ENCODE measurements around the gene CDH13.

CDH13 gene

GRCh38 chr16:83270061-83270460 is 643.3 kb downstream of the CDH13 start:
- no peak for FAIRE-seq

- FAIRE-seq: no peak
These were observed 643.9 kb downstream of the CDH13 start for GRCh38 chr16:83270640-83271039.

GRCh38 chr16:83271123-83271522 is 644.4 kb downstream of the CDH13 start:
- FAIRE-seq: no peak

GRCh38 chr16:83271970-83272575 is 645.3 kb downstream of the CDH13 start:
- no peak for FAIRE-seq

- no peak for FAIRE-seq
These were observed 646.1 kb downstream of the CDH13 start for GRCh38 chr16:83272843-83273242.

- FAIRE-seq: no peak
These were observed 646.9 kb downstream of the CDH13 start for GRCh38 chr16:83273504-83274173.

GRCh38 chr16:83279251-83279650 is 652.5 kb downstream of the CDH13 start:
- FAIRE-seq: no peak

GRCh38 chr16:83285921-83286320 is 659.2 kb downstream of the CDH13 start:
- FAIRE-seq: no peak

GRCh38 chr16:83296505-83296904 is 669.7 kb downstream of the CDH13 start:
- FAIRE-seq: no peak

GRCh38 chr16:83298541-83298940 is 671.8 kb downstream of the CDH13 start:
- FAIRE-seq: no peak

- FAIRE-seq: no peak
These were observed 673.6 kb downstream of the CDH13 start for GRCh38 chr16:83300326-83300725.

GRCh38 chr16:83301971-83302370 is 675.2 kb downstream of the CDH13 start:
- no peak for FAIRE-seq

- FAIRE-seq: no peak
These were observed 676.1 kb downstream of the CDH13 start for GRCh38 chr16:83302853-83303252.

- FAIRE-seq: no peak
These were observed 678.3 kb downstream of the CDH13 start for GRCh38 chr16:83305092-83305491.

- FAIRE-seq: no peak
These were observed 680.3 kb downstream of the CDH13 start for GRCh38 chr16:83306961-83307593.

GRCh38 chr16:83307594-83307992 is 680.8 kb downstream of the CDH13 start:
- FAIRE-seq: no peak

GRCh38 chr16:83308414-83308813 is 681.6 kb downstream of the CDH13 start:
- FAIRE-seq: no peak

GRCh38 chr16:83310816-83311215 is 684.0 kb downstream of the CDH13 start:
- FAIRE-seq: no peak

- no peak for FAIRE-seq
These were observed 685.4 kb downstream of the CDH13 start for GRCh38 chr16:83312015-83312717.

- FAIRE-seq: no peak
These were observed 686.0 kb downstream of the CDH13 start for GRCh38 chr16:83312718-83313245.

GRCh38 chr16:83315271-83315670 is 688.5 kb downstream of the CDH13 start:
- no peak for FAIRE-seq

- FAIRE-seq: no peak
These were observed 689.7 kb downstream of the CDH13 start for GRCh38 chr16:83316458-83316857.

GRCh38 chr16:83318390-83318789 is 691.6 kb downstream of the CDH13 start:
- no peak for FAIRE-seq

- no peak for FAIRE-seq
These were observed 702.2 kb downstream of the CDH13 start for GRCh38 chr16:83328936-83329335.
